Stimulated activated CD8-positive, alpha-beta memory T cell treated with anti-CD3 and anti-CD28 coated beads, Interleukin-12 subunit alpha, Interleukin-12 subunit beta, amount 100 ng/mL, for 4 hours (primary cell): ENCODE measurements around the gene NHLRC2.
"Not testable (repeated sequence)": the region's sequence is repeated elsewhere in the genome, so short reads cannot be mapped to it uniquely, and the experiment has no call there.

Experiments used
- DNase-seq: peaks from one replicate; pipeline ENCODE4 v3.0.0-alpha.2; 2020; ENCODE audit warnings: low read depth

NHLRC2 gene, protein sequence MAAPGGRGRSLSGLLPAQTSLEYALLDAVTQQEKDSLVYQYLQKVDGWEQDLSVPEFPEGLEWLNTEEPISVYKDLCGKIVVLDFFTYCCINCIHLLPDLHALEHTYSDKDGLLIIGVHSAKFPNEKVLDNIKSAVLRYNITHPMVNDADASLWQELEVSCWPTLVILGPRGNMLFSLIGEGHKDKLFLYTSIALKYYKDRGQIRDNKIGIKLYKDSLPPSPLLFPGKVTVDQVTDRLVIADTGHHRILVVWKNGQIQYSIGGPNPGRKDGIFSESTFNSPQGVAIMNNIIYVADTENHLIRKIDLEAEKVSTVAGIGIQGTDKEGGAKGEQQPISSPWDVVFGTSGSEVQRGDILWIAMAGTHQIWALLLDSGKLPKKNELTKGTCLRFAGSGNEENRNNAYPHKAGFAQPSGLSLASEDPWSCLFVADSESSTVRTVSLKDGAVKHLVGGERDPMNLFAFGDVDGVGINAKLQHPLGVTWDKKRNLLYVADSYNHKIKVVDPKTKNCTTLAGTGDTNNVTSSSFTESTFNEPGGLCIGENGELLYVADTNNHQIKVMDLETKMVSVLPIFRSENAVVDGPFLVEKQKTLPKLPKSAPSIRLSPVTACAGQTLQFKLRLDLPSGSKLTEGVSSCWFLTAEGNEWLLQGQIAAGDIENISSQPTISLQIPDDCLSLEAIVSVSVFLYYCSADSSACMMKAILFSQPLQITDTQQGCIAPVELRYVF

DNA sequence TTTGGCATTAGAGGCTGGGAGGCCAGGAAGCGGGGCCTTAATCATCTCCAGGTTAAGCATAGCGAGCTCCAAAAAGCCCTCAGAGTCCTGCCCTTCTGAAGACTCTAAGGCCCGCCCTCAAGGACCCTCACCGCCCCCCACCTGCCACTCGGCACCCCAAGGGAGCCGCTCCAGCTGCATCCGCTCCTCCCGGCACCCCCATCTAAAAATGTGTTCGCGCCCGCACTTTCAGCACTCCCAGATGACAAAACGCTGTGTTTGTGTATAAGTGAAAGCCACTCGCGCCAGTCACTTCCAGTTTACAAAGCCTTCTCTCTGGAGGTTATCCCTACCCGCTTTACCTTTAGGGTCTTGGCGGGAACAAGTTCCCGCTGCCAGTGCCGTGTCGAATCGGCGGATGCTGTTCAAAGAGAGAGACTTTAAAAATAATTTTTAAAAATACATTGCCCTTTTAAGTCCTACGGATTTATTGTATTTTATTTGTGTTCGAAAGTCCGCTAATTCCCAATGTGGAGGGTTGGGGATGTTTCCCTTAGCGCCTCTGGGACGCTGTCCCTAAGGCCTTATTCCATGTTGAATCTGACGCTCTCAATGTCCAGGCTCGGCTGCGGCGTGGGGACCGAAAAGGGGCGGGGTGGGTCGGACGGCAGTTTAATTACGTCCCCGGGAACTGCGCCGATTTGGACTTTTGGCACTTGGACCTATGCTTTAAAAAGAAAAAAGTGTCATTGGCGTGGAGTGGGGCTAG is at the start of gene NHLRC2, which contains the start of gene DCLRE1A:
NHLRC2 (plus strand) TSS at position 649 of the 748 bp plus-strand sequence. CDS start 212 bp downstream, outside the sequence.
DCLRE1A (minus strand) TSS at position 70 of the 748 bp plus-strand sequence. CDS start 900 bp downstream, outside the sequence.
- DNase-seq: peak; percentile 46

DNA sequence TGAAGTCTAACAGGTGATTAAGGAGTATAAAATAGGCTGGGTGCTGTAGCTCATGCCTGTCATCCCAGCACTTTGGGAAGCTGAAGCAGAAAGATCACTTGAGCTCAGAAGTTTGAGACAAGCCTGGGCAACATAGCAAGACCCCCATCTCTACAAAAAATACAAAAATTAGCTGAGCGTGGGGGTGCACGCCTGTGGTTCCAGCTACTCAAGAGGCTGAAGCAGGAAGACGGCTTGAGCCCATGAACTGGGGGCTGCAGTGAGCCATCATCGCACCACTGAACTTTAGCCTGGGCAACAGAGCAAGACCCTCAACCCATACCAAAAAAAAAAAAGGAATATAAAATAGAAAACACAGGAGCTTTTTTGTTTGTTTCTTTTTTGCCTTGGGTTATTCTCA is 48.0 kb upstream of the NHLRC2 start:
- DNase-seq: no peak

DNA sequence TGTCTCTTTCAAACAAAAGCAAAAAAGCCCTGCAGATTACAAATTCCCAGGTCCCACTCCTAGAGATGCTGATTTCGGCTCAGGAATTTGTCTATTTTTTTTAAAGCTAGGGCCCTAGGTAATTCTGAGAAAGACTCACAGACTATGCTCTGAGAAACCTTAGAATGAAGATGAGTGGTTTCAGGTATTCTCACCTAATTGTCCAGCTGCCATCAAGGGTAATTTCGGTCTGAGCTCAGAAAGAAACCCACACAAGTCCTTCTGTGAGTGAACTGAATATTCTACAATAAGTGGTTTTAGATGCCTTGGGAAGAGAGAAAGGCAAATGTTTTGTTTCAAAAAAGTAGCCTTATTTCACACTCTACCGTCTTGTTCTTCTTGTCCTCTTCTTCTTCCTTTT is 46.3 kb upstream of the NHLRC2 start:
- DNase-seq: no peak

DNA sequence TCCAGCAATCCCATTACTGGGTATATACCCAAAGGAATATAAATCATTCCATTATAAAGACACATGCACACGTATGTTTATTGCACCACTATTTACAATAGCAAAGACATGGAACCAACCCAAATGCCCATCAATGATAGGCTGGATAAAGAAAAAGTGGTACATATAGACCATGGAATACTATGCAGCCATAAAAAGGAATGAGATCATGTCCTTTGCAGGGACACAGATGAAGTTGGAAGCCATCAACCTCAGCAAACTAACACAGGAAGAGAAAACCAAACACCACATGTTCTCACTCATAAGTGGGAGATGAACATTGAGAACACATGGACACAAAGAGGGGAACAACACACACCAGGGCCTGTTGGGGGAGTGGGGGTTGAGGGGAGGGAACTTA is 39.8 kb upstream of the NHLRC2 start:
- DNase-seq: not testable (repeated sequence)

DNA sequence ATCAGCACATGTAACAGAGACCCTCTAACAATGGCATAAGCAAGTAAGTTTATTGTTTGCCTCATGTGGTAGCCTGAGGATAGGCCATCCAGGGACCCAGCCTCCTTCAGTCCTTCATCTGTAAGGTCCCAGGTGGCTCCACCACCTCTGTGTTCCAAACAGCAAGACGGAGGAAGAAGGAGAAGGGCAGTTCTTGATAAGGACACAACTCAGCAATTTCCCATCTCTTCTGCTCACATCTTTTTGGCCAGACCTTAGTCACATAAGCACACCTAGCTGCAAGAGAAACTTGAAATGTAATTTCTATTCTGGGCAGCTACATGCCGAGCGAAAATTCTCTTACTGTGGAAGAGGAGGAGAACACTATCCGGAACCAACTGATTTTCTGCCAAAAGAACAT is 34.5 kb upstream of the NHLRC2 start:
- DNase-seq: no peak

DNA sequence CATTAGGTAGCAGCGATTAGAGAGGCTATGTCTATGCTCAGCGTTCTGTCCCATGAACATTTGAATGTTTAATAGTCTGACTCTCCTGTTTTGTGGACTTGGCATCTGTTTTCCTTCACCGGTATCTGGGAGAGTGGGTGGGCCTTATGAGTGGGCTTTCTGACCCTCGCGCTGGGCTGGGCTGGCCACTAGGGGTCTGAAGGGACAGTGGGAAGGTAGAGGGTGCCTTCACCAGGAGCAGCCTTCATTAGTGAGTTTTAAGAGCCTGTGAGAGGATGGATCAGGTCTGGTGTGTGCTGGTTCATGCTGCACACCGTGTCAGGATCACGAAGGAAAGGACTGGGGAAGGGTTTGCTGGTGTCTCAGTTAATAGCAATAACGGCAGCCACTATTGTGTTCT is 34.0 kb upstream of the NHLRC2 start:
- DNase-seq: no peak

DNA sequence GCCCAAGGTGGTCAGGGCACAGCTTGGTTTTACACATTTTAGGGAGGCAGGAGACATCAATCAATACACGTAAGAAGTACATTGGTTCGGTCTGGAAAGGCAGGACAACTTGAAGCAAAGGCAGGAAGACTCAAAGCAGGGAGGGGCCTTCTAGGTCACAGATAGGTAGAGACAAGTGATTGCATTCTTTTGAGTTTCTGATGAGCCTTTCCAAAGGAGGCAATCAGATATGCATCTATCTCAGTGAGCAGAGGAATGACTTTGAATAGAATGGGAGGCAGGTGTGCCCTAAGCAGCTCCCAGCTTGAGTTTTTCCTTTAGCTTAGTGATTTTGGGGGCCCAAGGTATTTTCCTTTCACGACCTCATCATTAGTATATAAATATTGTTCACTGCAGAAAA is 33.2 kb upstream of the NHLRC2 start:
- not testable (repeated sequence) for DNase-seq

DNA sequence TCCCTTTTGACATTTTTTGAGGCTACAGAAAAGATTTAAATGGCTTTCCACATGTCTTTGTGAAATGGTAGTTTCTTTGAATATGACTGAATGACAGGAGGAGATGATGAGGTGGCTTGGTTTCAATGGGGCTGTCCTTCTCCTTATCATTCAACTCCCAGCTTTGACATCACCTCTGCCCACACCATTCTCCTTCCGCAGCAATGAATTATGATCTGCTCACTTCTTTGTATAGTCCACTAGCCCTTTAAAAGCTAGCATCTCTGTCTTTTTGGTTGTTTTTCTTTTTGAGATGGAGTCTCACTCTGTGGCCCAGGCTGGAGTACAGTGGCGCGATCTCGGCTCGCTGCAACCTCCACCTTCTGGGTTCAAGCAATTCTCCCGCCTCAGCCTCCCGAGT is 32.3 kb upstream of the NHLRC2 start:
- no peak for DNase-seq

DNA sequence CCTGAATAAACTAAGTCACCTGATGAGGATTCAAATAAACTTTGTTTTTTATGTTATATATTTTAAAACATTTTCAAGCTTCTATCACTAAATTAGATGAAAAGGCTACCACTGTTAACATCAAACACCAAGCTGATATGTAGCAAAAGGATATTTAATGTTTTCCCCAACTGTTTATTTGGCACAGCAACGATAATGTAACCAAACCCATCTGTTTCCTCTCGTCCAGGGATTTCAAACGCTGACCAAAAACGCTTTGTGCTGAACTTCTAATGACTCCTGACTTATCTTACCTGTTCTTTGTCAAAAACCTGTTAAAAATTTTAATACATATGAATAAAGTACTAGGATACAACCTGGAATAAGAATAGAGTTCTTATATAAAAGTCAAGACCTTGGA is 31.1 kb upstream of the NHLRC2 start:
- DNase-seq: no peak

DNA sequence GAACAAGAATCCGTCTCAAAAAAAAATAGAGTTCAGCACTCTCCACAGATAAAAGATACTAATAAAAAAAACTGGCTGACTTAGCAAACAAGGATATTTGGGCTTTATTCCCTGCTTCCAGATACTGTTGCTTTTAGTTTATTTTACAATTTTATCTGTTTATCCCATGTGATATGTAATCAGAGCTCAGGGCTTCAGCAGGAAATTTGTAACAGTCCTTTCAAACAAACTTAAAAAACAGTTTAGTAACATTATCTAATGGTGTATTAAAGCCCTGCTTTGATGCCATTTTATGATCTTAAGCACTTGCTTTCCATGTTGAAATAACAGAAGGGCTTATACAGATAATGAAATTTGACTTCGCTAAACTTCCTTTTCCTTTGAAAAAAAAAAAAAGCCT is 28.7 kb upstream of the NHLRC2 start:
- DNase-seq: no peak

DNA sequence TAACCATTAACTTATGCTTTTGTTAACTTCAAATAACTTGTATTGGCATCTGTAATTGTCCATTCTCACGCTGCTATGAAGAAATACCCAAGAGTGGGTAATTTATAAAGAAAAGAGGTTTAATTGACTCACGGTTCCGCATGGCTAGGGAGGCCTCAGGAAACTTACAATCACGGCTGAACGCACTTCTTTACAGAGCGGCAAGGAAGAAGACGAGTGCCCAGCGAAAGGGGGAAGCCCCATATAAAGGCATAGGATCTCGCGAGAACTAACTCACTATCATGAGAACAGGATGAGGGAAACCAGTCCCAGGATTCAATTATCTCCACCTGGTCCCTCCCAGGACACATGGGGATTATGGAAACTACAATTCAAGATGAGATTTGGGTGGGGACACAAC is 25.9 kb upstream of the NHLRC2 start:
- not testable (repeated sequence) for DNase-seq

DNA sequence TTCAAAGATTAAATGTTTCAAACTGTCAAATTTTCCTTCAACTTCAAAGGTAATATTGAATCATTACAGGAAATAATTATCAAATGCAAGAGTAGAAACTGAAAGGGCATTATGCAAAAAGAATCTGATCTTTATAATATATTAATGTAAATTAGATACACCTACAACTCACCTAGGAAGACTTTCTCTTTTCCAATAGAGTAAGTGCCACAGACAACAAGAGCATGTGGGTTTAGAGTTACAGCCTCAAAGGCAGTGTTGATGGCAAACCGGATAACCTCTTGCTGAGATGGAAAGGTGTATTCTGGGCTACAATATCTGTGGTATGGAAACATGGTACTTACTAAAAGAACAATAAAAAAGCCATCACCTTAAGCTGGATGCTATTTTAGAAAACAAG is 12.3 kb upstream of the NHLRC2 start:
- no peak for DNase-seq

DNA sequence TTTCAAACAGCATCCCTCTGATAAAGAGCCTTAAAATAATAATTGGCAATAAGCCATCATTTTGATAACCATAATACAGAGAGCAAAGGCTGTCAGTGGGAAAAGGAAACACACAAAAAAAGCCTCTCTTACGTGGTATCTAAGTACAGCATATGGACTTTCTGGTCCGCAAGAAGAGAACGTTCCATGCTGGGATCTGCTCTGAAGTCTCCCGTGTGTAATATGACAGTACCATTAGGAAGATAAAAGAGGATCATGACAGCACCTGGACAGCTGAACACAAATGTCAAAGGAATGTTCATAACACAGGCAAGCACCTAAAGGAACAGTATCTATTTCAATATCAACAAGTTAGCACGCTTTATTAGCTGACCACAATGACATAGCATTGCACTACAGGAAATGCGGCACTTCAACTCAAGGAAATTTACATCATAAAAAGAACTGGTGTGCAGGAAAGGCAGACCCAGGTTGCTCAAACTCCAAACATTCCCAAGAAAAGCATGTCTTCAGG is 10.4 kb upstream of the NHLRC2 start:
- DNase-seq: no peak

DNA sequence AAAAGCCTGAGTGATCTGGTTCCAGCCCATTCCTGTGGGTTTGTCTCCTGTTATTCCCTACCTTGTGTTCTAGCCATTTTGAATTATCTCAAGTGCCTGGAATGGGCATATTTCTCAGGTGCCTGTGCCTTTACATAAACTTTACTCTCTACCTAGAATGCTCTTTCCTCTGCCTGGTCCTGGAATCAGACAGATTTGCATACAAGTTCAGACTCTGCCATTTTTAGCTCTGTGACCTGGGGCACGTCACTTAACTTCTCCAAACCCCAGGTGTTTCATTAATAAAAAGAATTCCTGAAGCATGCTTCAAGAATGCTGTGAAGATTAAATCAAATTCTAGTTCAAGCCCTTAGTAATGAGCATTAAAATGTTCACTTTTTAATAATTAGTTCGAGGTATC is 8.4 kb upstream of the NHLRC2 start:
- no peak for DNase-seq

DNA sequence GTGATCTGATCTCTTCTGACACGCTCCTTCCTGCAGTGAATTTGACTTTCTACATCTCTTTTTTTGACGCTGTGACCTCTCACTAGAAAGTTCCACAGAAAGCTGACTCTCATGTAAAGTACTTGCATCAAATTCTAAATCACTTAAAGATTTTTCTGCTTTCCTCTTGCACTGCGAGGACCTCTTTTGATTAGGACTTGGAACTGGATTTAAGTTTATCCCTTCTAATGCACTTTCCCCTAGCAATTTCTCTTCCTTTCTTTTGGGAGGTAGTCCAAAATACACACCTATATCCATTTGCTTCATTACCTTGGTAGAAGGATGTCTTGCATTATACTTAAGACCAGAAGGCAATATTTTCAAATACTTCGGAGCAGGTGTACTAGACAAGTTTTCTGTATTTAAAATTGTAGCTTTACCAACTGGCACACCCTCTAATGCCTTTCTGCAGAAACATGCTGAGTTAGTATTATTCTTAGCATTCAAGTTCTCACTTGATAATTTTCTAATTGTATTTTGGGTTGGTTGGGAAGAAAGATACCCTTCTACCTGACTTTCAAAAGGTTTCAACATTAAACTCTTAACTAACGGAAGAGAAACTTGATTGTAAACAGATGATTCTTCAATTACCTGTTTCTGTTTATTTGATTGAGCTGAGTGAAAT is 5.2 kb upstream of the NHLRC2 start:
- DNase-seq: no peak

DNA sequence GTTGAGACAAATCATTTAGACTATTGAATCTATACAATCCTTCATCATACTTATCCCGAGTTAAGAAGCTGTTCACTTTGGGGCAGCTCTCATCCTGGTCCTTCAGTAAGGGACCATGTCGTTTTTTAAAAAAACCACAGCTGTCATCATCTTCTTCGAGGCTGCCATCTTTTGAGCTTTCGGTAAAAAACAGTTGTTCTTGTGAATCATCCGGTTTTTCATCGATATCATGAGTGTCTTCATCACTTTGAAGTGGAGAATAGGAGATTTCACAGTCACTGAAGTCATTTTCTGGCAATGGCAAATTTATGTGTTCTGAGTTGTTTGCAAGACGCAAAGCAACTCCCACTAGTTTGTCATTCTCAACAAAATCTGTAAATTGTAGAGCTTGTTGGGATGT is 4.5 kb upstream of the NHLRC2 start:
- DNase-seq: no peak

DNA sequence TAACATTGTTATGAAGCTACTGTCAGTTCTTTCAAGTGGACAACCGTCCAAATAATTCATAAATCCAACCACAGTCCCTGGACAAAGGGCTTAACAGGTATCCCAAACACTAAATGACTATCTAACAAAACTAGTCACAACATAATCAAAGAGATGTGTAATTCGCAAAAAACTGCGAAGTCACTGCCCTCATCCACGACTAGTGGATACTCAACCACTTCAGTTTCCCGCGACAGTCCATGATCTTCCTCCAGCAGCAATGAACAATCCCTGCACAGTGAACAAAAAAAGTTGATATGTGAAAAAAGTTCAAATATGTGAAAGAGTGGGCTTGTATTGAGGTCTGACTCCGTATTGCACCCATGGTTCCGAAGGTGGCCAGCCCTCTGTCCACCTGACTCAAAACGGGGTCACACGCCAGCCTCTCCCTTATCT is 866 bp upstream of the NHLRC2 start:
- DNase-seq: no peak

DNA sequence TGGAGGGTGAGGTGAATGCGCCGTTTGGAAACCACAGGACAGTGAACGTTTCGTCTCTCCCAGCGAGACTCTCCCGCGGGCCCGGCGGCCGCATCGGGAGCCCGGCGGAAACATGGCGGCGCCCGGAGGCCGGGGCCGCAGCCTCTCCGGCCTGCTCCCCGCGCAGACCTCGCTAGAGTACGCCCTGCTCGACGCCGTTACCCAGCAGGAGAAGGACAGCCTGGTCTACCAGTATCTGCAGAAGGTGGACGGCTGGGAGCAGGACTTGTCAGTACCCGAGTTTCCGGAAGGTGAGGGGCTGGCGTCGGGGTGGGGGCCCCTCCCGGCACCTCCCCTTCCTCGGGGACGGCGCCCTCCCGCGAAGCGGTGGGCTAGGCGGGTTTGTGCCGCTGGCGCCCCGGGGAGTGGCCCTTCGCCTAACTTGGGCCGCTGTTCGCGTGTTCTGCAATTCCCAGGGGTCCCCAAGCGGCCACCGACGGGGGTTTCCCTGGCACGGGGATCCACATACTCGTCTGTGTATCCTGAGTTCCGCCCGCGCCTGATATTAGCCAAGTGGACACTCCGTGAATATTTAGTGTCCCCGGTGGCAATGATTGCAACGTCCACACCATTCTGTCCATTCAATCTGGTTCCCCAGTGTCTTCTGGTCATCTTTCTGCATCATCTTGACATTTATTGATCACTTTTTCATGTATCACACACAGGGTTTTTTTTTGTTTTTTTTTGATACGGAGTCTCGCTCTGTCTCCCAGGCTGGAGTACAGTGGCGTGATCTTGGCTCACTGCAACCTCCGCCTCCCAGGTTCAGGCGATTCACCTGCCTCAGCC is 514 bp downstream of the NHLRC2 start:
- DNase-seq: peak; percentile 22

DNA sequence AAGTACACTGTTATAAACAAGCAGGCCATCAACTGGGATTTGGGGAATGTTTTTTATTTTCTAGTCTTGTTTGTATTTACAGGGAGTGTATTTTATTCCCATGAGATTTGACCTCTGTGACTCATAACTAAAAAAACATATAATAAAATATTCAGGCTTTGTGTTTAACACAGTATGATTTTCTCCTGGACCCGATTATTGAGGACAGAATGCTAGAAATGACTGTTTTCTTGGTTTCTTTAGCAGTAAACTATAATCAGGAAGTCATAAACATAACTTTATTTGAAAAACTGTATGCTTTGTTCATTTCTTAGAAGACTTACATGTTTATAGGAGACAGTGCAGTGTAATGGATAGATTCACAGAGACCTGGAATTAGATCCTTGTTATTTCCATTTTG is 2.1 kb downstream of the NHLRC2 start:
- no peak for DNase-seq

DNA sequence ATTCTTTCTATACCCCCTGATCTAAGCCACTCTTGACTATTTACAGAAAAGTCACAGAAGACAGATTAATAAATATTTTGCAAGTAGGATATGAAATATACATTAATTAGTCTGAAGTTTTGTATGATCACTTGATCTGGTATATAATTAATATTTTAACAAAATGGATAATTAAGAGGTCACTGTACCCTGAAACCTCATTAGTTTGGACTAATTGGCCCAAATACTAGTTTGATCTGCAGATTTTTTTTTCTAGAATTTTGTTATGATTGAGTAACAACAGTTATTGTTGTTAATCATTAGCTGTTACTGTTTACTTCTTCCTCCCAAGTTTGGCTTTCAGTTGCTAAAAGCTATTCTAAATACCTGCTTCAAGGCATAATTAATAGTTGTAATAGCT is 2.7 kb downstream of the NHLRC2 start:
- DNase-seq: no peak

DNA sequence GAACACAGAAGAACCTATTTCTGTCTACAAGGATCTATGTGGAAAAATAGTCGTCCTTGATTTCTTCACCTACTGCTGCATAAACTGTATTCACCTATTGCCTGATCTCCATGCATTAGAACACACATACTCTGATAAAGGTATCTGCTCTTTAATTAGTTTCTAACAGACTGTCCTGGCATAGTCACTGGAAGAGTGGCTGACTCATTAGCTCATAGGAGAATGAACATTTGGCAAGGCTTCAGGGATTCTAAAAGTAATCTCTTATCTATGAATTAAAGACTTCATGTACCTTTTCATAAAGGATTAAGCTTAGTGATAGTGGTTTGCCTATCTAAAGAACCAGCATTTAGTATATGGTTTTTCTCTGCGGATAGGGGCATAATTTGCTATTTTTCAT is 4.1 kb downstream of the NHLRC2 start:
- no peak for DNase-seq
